Fibroblast of skin of right quadriceps (primary cell): ENCODE measurements around the gene BORCS5.

Source experiments
- DNase-seq: peaks from one replicate; pipeline ENCODE4 v3.0.0-alpha.2; 2013

The BORCS5 gene

DNA sequence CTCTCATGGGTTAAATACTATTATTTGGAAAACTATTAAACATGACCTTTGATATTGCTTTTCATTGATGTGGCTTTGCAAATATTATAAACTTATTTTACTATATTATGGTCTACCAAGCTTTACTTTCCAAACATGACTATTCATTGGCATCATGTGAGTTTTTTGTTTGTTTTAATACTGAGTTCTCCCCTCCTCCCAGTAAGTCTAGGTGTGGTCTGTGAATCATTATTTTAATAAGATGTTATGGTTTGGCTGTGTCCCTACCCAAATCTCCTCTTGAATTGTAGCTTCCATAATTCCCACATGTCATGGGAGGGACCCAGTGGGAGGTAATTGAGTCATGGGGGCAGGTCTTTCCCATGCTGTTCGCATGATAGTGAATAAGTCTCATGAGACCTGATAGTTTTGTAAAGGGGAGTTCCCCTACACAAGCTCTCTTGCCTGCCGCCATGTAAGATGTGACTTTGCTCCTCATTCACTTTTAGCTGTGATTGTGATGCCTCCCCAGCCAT, 80.0 kb downstream of the BORCS5 start:
- no peak for DNase-seq

DNA sequence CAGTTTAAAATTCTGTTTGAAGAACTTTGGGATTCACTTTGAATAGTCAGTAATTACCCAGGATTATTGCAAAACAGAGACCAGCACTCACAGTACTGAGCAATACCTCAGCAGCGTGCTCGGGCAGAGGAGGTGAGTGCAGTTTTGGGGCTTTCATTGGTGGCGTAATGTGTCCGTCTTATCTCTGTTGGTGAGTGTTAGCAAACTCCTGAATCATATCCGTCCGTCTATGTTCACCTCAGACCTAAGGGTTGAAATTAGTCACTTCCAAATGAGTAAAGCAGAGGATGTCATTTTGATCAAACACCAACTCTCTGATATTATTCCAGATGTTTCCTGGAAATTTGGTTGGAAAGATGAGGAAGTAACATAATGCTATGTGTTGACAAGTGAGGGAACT, 82.8 kb downstream of the BORCS5 start:
- DNase-seq: no peak

DNA sequence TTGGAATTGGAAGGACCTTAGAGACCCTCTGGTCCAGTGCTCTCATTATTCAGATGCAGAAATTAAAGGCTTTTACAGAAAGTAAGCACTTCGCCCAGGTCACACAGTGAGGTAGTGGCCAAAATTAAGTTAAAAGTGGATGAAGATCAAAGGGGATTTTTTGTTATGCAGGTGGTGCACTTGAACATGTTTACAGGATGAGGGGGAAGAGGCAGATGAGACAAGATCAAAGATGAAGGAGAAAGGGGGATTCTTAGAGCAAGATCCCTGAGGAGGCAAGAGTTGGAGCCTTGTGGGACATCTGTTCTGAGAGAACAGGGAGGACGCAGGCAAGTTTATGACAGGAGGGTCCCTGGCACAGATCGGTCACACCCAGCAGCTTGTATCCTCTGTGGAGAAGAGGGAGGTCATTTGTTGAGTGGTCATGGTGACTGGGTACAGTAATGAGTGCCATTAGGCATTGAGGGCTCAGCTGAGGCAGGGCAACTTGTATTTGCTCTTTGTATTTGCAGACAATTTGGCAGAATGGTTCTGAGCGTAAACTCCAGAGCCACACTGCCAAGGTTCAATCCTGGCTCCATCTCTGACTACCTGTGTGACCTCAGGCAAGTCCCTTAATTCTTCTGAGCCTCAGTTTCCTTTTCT, 84.0 kb downstream of the BORCS5 start:
- DNase-seq: no peak

DNA sequence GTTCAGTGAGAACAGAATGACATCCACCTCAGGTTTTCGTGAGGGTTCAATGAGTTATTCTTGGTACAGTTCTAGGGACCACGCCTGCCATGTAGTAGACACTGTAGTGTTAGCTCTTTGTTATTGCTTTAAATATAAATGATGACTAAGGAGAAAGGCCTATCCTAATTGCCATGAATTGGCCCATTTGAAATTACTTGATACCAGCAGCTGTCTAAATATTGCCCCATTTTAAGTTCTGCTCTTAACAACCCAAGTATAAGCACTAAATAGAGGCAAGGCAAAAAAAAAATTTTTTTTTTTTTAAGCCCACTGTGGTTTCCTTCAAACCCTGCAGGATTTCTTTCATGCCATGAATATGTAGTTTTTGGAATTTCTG, 84.5 kb downstream of the BORCS5 start:
- no peak for DNase-seq

DNA sequence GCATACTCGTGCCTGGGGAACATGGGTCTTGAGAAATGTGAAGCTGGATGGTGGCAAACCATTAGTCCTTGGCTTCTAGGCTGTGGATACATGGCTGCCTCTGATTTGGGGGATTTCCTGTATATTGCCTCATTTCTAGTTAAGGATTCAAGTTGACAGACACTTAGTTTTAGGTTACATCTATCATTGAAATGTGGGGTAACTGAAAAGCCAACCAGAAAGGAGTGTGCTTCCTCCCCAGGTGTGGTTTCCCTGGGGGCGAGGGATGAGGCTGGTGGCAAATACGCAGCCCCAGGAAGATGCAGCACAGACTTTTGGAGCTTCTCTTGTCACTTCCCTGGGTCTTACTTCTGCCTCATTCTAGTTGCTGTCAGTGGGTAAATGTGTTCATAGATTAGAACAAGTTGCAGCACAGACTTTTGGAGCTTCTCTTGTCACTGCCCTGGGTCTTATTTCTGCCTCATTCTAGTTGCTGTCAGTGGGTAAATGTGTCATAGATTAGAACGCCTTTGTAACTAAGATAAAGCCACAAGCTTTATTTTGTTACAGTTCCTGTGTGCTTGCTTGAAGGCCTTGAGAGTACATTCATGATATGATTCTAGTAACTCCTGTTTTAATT, 85.1 kb downstream of the BORCS5 start:
- no peak for DNase-seq

DNA sequence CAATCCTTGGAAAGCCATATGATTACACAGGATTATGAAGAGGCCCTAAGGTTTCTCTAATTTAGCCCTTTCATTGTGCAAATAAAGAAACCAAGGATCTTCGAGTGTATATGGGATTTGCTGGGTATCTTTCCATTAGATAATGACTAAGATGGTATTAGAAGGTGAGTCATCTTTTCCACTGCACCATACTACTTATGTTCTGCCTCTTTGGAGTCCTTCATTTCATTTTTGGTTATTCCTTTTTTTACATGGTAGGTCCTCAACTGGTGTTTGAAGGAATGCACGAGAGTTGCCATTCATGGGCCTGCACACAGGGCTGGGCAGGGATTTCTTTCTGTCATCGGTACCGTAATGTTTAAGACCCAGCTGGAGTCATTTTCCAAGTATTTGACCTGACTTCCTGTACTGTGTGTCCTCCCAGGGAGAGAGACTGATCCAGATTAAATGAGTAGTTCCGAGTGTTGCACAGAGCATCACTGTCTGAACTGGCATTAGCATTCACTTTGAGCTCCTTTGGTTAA, 85.7 kb downstream of the BORCS5 start:
- peak; percentile 43 for DNase-seq

DNA sequence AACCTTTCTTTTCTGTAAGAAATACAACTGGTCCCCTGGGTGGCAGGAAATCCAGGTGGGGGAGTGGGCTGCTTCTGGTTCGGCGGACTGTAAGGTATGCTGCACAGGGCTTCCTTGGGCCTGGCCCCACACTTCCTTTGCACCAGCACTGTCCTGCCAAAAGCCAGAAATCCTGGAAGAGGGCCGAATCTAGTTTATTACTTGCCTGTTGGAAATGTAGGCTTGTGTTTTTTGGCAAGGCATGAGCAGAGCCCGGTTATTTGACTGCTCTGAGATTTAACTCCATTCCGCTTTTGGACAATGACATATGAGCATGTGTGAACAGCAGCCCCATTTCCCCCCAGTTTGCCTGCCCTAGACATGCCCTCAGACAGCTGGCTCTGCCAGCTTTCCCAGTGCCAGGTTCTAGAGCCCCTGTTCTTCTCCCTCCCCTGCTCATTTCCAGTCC, 86.6 kb downstream of the BORCS5 start:
- peak; percentile 38 for DNase-seq

DNA sequence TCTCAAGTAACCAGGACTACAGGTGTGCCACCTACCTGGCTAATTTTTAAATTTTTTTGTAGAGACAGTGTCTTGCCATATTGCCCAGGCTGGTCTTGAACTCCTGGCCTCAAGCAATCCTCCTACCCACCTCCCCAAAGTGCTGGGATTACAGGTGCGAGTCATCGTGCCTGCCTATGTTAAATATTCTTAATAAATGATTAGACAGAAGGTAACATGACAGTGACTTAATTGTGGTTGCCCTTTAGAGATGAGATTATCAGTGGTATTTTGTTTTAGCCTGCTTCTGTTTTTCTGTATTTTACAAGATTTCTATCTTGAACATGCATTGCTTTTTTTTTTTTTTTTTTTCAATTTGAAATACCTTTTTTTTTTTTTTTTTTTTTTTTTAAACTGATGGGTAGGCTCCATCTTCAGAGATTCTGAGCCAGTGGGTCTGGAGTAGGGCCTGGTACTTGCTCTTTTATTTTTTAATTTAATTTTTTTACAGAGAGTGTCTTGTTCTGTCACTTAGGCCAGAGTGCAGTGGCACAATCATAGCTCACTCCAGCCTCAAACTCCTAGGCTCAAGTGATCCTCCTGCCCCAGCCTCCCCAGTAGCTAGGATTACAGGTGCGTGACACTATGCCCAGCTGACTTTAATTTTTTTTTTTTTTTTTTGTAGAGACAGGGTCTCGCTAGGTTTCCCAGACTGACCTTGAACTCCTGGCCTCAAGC, 88.4 kb downstream of the BORCS5 start:
- DNase-seq: no peak

DNA sequence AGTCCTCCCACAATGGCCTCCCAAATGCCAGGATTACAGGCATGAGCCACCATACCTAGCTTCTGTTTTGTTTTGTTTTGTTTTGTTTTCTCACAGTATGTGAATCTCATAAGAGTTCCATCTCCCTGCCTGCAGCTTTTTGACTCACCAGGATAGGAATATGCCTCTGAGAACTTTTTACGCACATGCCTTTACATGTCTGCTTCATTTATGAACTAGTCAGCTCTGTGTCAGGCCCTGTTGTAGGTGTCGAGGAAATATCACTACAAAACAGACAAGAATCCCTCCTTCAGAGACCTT, 89.0 kb downstream of the BORCS5 start:
- DNase-seq: no peak

DNA sequence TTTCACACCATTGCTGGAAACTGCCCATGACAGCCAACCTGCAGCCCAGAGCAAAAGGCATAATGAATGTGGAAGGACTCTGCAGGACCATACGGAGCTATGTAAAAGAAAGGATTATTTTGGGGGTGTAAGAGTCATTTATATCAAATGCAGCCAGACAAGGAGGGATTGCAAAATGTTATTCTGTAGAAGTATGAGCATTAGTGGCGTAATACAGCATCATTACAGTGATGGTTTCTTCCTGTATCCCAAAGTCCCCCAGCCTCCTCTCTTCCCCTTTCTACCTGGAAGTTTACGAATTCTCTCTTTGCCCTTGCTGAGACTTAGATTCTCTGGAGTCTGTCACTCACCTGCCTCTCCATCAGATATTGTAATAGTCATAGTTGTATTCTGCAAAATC, 89.9 kb downstream of the BORCS5 start:
- DNase-seq: no peak

DNA sequence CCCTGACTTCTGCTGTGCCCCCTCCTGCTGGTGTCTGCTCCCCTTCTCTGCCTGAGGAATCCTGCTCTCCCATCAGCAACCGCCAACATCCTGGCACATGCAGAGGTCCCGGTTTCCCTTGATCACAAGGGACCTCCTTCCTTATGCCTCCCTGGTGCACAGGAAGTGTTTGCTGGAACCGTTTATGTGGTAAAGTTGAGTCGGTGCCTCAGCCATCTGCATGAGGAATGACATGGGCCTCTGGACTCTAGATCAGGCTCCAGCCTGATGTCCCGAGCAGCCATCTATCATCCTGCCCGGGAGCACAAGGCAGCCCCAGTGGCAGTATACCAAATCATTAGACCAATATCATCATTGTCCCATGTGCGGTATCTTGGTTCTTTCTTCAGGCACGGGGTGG, 90.4 kb downstream of the BORCS5 start:
- no peak for DNase-seq

DNA sequence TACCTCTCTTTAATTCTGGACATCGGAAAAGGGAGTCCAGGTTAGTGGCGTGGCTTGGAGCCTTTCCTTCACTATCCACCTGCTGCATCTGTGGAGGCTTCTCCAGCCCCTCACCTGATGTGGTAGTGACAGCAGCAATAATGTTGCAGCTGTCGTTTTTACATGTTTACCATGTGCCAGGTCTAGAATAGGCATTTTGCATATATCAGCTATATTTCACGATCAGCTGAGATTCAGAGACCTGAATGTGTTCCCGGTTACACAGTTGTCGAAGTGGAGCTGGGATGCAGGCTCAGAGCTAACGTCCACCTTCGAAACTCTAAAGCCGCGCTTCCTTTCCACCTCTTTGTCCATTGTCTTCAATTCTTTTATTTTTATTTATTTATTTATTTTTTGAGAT, 91.0 kb downstream of the BORCS5 start:
- DNase-seq: no peak

DNA sequence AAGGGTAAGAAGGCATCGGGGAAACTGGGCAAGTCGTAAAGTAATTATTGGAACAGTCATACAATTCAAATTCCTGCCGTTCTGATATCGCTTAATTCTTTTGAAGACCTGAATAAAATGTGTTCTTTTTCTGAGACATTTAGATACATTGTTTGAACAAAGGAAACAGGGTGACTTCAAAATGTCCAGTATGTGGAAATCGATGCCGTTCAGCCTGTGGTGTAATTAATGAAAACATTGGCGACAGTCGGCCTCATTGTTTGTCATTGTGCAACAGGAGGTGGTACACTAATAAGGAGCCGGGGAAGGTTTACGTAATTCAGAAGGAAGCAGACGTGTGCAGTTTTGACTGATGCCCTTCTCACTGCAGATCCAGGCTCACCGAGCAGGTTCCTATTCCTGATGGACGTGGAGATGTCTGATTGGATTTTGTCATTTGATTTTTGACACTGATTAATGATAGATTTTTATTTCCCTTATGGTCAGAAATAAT, 92.7 kb downstream of the BORCS5 start:
- DNase-seq: no peak

DNA sequence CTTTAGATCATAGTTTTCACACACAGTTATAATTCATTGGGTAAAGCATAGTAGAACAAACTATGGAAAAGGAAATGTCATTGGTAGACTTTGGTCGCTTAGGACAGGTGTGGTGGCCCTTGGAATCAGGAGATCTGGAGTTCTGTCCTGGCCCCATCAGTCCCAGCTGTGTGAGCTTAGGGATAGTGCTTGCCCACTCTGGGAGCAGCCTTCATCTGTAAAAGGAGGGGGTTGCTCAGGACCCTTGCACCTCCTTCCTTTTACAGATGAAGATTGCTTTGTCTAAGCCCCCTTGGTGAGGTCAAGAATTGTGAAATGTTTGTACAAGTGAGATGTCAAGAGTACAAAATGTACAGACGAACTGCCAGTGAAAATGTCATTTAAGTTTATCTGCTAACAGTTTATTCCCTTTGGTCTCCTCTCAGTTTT, 93.2 kb downstream of the BORCS5 start:
- no peak for DNase-seq

DNA sequence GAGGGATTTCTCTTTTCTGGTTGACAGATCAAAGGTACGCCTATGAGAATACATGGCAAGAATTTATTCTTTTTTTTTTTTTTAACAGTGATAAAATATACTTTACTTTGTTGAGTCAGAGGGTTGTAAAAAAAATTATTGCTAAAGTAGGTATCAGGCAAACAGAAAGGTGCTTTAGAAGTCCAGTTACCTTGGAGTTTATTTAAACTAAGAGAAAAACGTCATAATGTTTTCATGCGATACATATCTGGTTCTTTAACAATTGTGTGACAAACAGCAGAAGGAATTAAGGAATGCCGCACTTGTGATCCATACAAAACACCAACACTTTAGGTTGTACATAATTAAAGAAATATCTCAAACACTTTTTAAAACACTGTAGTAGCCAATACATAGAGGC, 94.2 kb downstream of the BORCS5 start:
- DNase-seq: no peak

DNA sequence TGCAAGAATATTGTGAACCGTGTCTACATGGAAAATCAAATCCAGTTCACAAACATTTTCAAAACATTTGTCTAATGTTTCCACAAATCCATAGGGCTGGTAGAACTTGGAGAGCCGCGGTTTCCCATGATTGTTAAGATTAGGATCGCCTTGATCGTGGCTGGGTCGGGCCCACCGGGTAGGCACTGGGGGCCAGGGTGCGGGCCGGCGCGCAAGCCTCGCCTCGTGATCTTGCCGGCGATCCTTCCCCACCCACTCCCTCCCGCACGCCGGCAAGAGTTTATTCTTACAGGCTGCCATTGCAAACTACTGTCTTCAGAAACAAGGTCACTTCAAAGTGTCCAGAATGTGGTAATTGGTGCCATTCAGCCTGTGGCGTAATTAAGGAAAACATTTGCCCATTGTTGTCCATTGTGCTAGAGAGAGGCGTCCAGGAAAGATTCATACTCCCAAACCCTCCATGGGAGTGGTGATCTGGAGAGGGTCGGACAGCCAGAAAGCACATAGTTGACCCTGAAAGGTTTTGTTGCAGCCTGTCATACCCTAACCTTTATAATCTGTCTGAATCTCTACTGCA, 95.5 kb downstream of the BORCS5 start:
- no peak for DNase-seq

DNA sequence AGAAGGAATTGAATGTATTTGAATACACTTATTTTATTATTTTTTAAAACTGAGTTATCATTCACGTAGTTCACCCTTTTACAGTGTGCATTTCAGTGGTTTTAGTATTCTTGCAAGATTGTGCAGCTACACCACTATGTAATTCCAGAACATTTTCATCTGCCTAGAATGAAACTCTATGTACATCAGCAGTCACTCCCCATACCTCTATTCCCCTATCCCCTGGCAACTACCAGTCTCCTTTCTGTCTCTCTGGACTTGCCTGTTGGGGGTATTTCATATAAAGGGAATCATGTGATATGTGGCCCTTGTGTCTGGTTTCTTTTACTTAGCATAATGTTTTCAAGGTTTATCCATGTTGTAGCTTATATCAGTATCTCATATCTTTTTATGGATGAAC, 96.8 kb downstream of the BORCS5 start:
- DNase-seq: no peak

DNA sequence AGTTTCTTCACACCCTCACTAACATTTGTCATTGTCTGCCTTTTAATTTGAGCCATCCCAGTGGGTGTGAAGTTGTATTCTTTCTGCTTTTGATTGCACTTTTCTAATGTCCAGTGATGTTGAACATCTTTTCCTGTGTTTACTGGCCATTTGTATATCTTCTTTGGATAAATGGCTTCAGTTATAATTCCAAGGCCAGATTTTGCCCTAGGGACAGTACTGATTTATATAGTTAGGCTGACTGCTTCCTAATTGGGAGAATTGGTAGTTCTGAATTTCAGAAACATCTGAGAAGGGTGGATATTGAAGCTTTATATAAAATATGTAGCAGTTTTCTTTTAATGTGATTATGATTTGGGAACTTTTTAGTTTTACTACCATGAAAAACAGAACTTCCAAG, 97.4 kb downstream of the BORCS5 start:
- DNase-seq: no peak

DNA sequence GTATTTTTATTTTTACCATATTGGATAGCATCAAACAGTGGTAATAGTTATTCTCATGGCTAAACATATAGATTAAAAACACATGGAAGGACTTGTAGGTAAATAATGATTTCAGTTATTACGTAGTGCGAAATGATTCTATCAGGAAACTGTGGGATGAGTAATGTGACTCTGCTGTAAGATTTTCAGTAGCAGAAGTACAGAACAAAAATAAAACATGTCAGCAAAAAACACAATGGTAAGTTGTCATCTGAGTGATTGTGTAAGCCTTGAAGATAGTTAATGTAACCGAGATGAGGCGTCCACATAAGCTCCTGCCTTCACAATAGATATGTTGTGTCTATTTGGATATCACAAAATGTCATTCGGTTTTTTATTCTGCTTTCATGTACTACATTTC, 99.8 kb downstream of the BORCS5 start:
- peak; percentile 77 for DNase-seq

DNA sequence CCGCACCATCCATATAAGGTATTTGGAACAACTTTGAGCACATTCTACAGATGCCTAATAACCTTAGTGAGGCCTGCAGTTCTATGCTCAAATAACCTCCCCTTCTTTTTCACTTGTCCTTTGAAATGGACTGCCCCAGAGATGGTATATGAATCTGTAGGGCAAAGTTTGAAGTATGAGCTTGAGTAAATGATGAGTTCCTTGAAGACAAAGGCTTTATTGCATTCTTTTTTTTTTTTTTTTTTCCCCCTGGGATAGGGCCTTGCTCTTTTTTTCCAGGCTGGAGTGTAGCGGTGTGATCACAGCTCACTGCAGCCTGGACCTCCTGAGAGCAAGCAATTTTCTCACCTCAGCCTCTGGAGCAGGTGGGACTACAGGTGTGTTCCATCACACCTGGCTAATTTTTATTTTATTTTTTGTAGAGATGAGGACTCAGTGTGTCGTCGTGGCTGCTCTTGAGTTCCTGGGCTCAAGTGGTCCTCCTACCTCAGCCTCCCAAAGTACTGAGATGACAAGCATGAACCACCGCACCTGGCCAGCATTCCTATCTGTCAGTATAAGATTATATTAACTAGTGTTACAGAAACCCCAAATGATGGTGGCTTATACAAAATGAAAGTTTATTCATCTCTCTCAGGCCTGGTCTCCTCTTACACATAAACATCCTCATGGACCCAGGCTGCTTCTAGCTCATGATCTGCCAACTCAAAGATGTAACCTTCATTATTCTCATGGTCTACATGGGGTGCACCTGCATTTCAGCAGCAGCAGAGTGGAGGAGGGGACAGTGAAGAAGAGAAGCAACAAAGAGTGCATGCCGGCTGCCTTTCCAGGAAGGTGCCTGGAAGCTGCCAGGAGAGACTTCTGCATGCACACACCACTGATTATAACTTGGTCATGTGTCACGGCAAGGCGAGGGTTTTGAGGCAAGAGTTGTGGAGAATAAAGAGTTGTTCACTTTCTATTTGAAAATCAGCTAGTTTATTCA, 104.4 kb downstream of the BORCS5 start:
- no peak for DNase-seq

DNA sequence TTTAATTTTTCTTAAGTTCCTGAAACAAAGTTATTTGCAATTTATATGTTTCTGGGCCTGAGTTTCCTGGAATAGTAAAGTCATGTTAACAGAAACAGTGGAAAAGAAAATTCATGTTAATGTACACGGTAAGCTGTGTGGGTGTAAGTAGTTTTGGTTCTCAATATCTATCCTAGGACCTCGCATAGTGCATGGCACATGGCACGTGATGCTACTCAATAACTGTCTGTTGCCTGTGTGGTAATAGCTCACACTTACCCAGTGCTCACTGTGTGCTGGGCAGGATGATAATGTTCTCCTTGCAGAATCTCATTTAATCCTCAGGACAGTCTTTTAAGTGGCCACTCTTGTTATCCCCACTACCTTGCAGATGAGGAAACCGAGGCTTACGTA, 105.0 kb downstream of the BORCS5 start:
- no peak for DNase-seq

DNA sequence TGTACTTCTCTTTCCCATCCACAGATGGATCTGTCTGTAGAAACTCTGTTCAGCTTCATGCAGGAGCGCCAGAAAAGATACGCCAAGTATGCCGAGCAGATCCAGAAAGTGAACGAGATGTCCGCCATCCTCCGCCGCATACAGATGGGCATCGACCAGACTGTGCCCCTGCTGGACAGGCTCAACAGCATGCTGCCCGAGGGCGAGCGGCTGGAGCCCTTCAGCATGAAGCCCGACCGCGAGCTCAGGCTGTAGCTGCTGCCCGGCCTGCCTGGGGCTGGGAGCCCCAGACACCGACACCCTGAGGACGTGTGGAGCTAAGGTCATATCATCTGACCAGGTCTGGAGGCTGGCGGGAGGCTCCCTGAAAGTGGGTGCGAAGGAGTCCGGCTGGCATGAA, 108.6 kb downstream of the BORCS5 start:
- DNase-seq: no peak
